ENCODE measurements around the gene ZBTB25. TPM values are rescaled to one million over a fixed set of nuclear protein-coding genes. Genes with fewer than 3 reads are reported as not detected.
A peak's percentile ranks its signal among the peaks of the same experiment; 100 is the strongest.

Gene ZBTB25
- polyA plus RNA-seq, 3 donors, result 3.2 to 8.7 (median 3.9) TPM

DNA sequence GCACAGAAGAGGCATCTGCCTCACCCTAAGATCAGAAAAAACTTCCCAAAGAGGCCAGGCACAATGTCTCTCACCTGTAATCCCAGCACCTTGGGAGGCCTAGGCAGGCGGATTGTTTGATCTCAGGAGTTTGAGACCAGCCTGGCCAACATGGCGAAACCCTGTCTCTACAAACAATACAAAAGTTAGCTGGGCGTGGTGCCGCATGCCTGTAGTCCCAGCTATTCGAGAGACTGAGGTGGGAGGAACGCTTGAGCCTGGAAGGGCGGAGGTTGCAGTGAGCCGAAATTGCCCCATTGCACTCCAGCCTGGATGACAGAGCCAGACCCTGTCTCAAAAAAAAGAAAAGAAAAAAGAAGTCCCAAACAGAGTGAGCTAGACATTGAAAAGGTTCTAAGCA lies 5.4 kb upstream of the ZBTB25 start:
- H3K27me3 Mint-ChIP-seq (ENCODE audit: low read depth in 3 of 3), result peaks cover 0 to 2% (median 2%) of the 10 kb centered on the region in 3 donors
- no peaks in the 10 kb centered on the region for H3K9me3 Mint-ChIP-seq
- no peak overlapping the region for H3K4me3 Mint-ChIP-seq
- Histone ChIP-seq H3K4me1 (ENCODE audit: control insufficient read depth in 1 of 2, insufficient read depth in 2 of 2, low read length in 2 of 2) (peaks cover 57 to 74% of the 10 kb centered on the region in 2 donors), H3K4me3 (replicated peaks in 1 of 3; ENCODE audit: low read depth in 2 of 3, low read length in 3 of 3) (no peak overlapping the region), H3K27me3 (ENCODE audit: control insufficient read depth in 2 of 2, insufficient read depth in 2 of 2, low read length in 2 of 2) (no peaks in the 10 kb centered on the region), H3K36me3 (replicated peaks in 1 of 2; ENCODE audit: control insufficient read depth in 1 of 2, insufficient read depth in 2 of 2, low read length in 2 of 2) (no peaks in the 10 kb centered on the region), H3K9ac (ENCODE audit: insufficient read depth, low read length, poor library complexity, severe bottlenecking) (no peak overlapping the region), H3K79me2 (ENCODE audit: insufficient read depth, low read length) (peaks cover 92% of the 10 kb centered on the region), H4K20me1 (ENCODE audit: insufficient read depth, low read length) (peaks cover 91% of the 10 kb centered on the region), H2AFZ (ENCODE audit: insufficient read depth, low read depth, low read length, poor library complexity, severe bottlenecking) (no peak overlapping the region), H3K9me3 (replicated peaks in 1 of 2; ENCODE audit: control insufficient read depth in 1 of 2, insufficient read depth in 1 of 2, low read length in 2 of 2) (no peaks in the 10 kb centered on the region), H3K27ac (ENCODE audit: low read depth in 1 of 2, low read length in 2 of 2) (no peak overlapping the region), H3K4me2 (replicated peaks; ENCODE audit: extremely low read depth, low read length, poor library complexity, severe bottlenecking) (no peak overlapping the region)
- peak overlapping the region in 1 of 7 donors; percentile 50 for H3K27ac Mint-ChIP-seq
- H3K36me3 Mint-ChIP-seq, result peaks cover 0 to 2% of the 10 kb centered on the region in 2 donors
- 100% methylated on average over 6 of the region's 8 CpGs for WGBS (ENCODE audit: insufficient coverage)
- TF ChIP-seq, protein P1, sequence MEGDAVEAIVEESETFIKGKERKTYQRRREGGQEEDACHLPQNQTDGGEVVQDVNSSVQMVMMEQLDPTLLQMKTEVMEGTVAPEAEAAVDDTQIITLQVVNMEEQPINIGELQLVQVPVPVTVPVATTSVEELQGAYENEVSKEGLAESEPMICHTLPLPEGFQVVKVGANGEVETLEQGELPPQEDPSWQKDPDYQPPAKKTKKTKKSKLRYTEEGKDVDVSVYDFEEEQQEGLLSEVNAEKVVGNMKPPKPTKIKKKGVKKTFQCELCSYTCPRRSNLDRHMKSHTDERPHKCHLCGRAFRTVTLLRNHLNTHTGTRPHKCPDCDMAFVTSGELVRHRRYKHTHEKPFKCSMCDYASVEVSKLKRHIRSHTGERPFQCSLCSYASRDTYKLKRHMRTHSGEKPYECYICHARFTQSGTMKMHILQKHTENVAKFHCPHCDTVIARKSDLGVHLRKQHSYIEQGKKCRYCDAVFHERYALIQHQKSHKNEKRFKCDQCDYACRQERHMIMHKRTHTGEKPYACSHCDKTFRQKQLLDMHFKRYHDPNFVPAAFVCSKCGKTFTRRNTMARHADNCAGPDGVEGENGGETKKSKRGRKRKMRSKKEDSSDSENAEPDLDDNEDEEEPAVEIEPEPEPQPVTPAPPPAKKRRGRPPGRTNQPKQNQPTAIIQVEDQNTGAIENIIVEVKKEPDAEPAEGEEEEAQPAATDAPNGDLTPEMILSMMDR (IDR thresholded peaks at IDR 0.05), result no peak
- intact Hi-C loops (cut with micrococcal nuclease), result loop anchor here (5.0 to 10.0 kb wide), 2 partner anchors 33 to 146 kb away; partner anchors contain the start of gene HSPA2 (in 1 of the 2)
- H3K4me1 Mint-ChIP-seq, result peaks cover 66% of the 10 kb centered on the region
- no peak for DNase-seq

DNA sequence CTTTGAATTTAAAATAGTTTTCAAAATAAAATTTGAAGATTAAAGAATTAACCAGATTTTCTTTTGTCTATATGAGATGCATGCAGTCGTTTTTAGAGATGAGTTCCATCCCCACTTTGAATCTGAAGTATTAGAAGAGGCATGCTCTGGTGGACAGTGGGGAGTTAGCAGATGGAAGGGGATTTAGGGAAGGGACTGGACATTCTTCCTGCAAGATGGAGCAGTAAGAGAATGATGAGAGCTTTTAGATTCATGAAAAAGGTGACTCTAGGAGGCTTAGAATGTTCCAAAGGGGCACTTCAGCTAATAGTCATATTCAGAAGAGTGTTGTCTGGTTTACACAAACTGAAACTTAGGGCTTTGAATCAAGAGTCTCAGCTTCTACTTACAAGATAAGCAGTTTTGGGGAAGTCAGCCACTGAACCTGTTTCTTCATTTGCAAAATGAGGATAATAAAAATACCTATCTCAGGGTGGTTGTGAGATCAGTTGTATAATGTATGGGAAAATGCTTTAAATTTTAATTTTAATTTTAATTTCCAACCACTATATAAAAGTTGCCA lies 4.7 kb upstream of the ZBTB25 start:
- H3K9ac ChIP-seq (ENCODE audit: insufficient read depth, low read length, poor library complexity, severe bottlenecking), result no peak overlapping the region

More for the DNA sequence above, 4.7 kb upstream of the ZBTB25 start:
- H2AFZ ChIP-seq (ENCODE audit: insufficient read depth, low read depth, low read length, poor library complexity, severe bottlenecking), result no peak overlapping the region
- 36% methylated on average over 1 of the region's 1 CpG for WGBS (ENCODE audit: insufficient coverage)
- Mint-ChIP-seq H3K36me3 (no peaks in the 10 kb centered on the region), H3K27ac (peak overlapping the region in 5 of 7 donors; percentile 47 to 85 (median 69)), H3K4me1 (peaks cover 66% of the 10 kb centered on the region), H3K9me3 (no peaks in the 10 kb centered on the region), H3K4me3 (peak overlapping the region; percentile 35 to 47), H3K27me3 (ENCODE audit: low read depth in 3 of 3) (peaks cover 0 to 2% (median 2%) of the 10 kb centered on the region in 3 donors)
- H3K27ac ChIP-seq (ENCODE audit: low read depth in 1 of 2, low read length in 2 of 2), result no peak overlapping the region
- H3K36me3 ChIP-seq (replicated peaks in 1 of 2; ENCODE audit: control insufficient read depth in 1 of 2, insufficient read depth in 2 of 2, low read length in 2 of 2), result no peaks in the 10 kb centered on the region
- H3K4me1 ChIP-seq (ENCODE audit: control insufficient read depth in 1 of 2, insufficient read depth in 2 of 2, low read length in 2 of 2), result peaks cover 57 to 75% of the 10 kb centered on the region in 2 donors
- DNase-seq, result peak in 2 of 3 donors; percentile 11 to 28
- peak overlapping the region; percentile 2 for H3K4me2 ChIP-seq (replicated peaks; ENCODE audit: extremely low read depth, low read length, poor library complexity, severe bottlenecking)
- peaks cover 85% of the 10 kb centered on the region for H3K79me2 ChIP-seq (ENCODE audit: insufficient read depth, low read length)
- intact Hi-C loops (cut with micrococcal nuclease), result loop anchor here (5.0 to 10.0 kb wide), 2 partner anchors 34 to 147 kb away; partner anchors contain the start of gene HSPA2 (in 1 of the 2)
- H4K20me1 ChIP-seq (ENCODE audit: insufficient read depth, low read length), result peaks cover 83% of the 10 kb centered on the region
- TF ChIP-seq, protein P1 (IDR thresholded peaks at IDR 0.05), result no peak
- H3K27me3 ChIP-seq (ENCODE audit: control insufficient read depth in 2 of 2, insufficient read depth in 2 of 2, low read length in 2 of 2), result no peaks in the 10 kb centered on the region
- H3K9me3 ChIP-seq (replicated peaks in 1 of 2; ENCODE audit: control insufficient read depth in 1 of 2, insufficient read depth in 1 of 2, low read length in 2 of 2), result no peaks in the 10 kb centered on the region
- no peak overlapping the region for H3K4me3 ChIP-seq (replicated peaks in 1 of 3; ENCODE audit: low read depth in 2 of 3, low read length in 3 of 3)

All from CD14-positive monocyte (primary cell).